Heart left ventricle (tissue), 13 donors: Measurements from ENCODE around the gene SHISA9.

Source experiments
- CTCF ChIP-seq, 12 donors: fragments of 200-600 bp; sonication (generic) in 4 of 12; IDR thresholded peaks; one replicate each; pipeline versions ENCODE4 v1.5.0 to v1.8.0; 2018 to 2022; ENCODE audit warnings: antibody characterized with exemption in 12 of 12, mild to moderate bottlenecking in 5 of 12
- POLR2A ChIP-seq, 2 donors: fragments of 450-650 bp; IDR thresholded peaks; one replicate each; pipeline ENCODE4 v1.6.1; 2017; ENCODE audit warnings: antibody characterized with exemption in 2 of 2, mild to moderate bottlenecking in 2 of 2, moderate library complexity in 2 of 2
- donor health status: ischemic (EF 13 %, LVEDD 7.1; RV severe dilation, severe dysfunction).
- donor health status: DM: no; HTN: yes; CAD: no.
- donor health status: DM: no; HTN: no; CAD: no.
- donor health status: ischemic (EF 25% LVEDD 6.9; RV normal size, moderate dysfunction).
- donor health status: ischemic (EF 25% LVEDD 5.7; RV mildly dilated, moderate dysfunction).
- donor health status: ischemic (EF 35%, LVEDD 5.7; RV mildly dilated, moderate dysfunction).
- donor health status: nonischemic (EF 11% LVEDD 7.7; RV severe dilation, severe dysfunction).
- donor health status: DM: yes; HTN: yes; CAD: no.
- donor health status: PGD.
- donor health status: ischemic (EF 29% LVEDD 5.4; RV normal size, mild dysfunction).
- donor health status: nonischemic (EF 23%, LVEDD 6.1; RV moderate dilation, normal function).

GRCh38 chr16:12893050-12893750, 8.2 kb upstream of the SHISA9 start:
- no peak for TF ChIP-seq POLR2A (IDR thresholded peaks at IDR 0.05)
- TF ChIP-seq CTCF (IDR thresholded peaks at IDR 0.05) = no peak
